RWPE2 (cell line): ENCODE measurements around the gene SOX8.

Experiments
- ATAC-seq: fragments of 200-7000 bp; cut with Tn5 transposase; 3 replicates; pipeline ENCODE4 v1.9.1; 2021; ENCODE audit warnings: low read depth
- DNase-seq: peaks from one replicate; pipeline ENCODE4 v3.0.0-alpha.2; 2020; ENCODE audit warnings: low spot score
- H3K27ac ChIP-seq: fragments of 450-650 bp; 2 replicates; pipeline ENCODE4 v1.5.1; 2017; ENCODE audit warnings: mild to moderate bottlenecking; ENCODE audit not compliant: poor library complexity, severe bottlenecking
- H3K27me3 ChIP-seq: fragments of 250-450 bp; sonication (Bioruptor Pico); 2 replicates; pipeline ENCODE4 v1.5.1; 2021; ENCODE audit warnings: mild to moderate bottlenecking, moderate library complexity; ENCODE audit not compliant: insufficient read depth, poor library complexity, severe bottlenecking
- H3K36me3 ChIP-seq: fragments of 250-450 bp; sonication (Bioruptor Pico); 2 replicates; pipeline ENCODE4 v1.5.1; 2020; ENCODE audit warnings: low read depth, mild to moderate bottlenecking, moderate library complexity
- H3K4me1 ChIP-seq: fragments of 250-450 bp; sonication (Bioruptor Pico); 2 replicates; pipeline ENCODE4 v1.5.1; 2021; ENCODE audit warnings: mild to moderate bottlenecking, moderate library complexity; ENCODE audit not compliant: insufficient read depth, poor library complexity, severe bottlenecking
- H3K4me3 ChIP-seq: fragments of 250-450 bp; sonication (Bioruptor Pico); 2 replicates; pipeline ENCODE4 v1.5.1; 2021; ENCODE audit warnings: mild to moderate bottlenecking, moderate library complexity; ENCODE audit not compliant: severe bottlenecking
- H3K9me3 ChIP-seq: fragments of 250-450 bp; sonication (Bioruptor Pico); 2 replicates; pipeline ENCODE4 v1.5.1; 2021; ENCODE audit warnings: mild to moderate bottlenecking, moderate library complexity; ENCODE audit not compliant: severe bottlenecking
- TF ChIP-seq, protein P1 (sequence below): fragments of 450-650 bp; IDR thresholded peaks from one replicate; pipeline ENCODE4 v1.5.1; 2017; ENCODE audit warnings: mild to moderate bottlenecking, moderate library complexity; ENCODE audit not compliant: poor library complexity, severe bottlenecking

Gene SOX8

GRCh38 chr16:973366-973765 is 8.2 kb upstream of the SOX8 start:
- TF ChIP-seq, protein P1, sequence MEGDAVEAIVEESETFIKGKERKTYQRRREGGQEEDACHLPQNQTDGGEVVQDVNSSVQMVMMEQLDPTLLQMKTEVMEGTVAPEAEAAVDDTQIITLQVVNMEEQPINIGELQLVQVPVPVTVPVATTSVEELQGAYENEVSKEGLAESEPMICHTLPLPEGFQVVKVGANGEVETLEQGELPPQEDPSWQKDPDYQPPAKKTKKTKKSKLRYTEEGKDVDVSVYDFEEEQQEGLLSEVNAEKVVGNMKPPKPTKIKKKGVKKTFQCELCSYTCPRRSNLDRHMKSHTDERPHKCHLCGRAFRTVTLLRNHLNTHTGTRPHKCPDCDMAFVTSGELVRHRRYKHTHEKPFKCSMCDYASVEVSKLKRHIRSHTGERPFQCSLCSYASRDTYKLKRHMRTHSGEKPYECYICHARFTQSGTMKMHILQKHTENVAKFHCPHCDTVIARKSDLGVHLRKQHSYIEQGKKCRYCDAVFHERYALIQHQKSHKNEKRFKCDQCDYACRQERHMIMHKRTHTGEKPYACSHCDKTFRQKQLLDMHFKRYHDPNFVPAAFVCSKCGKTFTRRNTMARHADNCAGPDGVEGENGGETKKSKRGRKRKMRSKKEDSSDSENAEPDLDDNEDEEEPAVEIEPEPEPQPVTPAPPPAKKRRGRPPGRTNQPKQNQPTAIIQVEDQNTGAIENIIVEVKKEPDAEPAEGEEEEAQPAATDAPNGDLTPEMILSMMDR: no peak
- H3K4me3 ChIP-seq: no peak overlapping the region
- DNase-seq (no peak), ATAC-seq (no peak)
- H3K4me1 ChIP-seq: no peaks in the 10 kb centered on the region
- H3K27me3 ChIP-seq: peaks cover 2% of the 10 kb centered on the region
- H3K27ac ChIP-seq: no peak overlapping the region
- H3K9me3 ChIP-seq: no peaks in the 10 kb centered on the region
- no peaks in the 10 kb centered on the region for H3K36me3 ChIP-seq

- H3K9me3 ChIP-seq: no peaks in the 10 kb centered on the region
- ATAC-seq (no peak), DNase-seq (no peak)
- TF ChIP-seq, protein P1: no peak
- H3K4me1 ChIP-seq: no peaks in the 10 kb centered on the region
- H3K36me3 ChIP-seq: no peaks in the 10 kb centered on the region
- no peak overlapping the region for H3K4me3 ChIP-seq
- peaks cover 8% of the 10 kb centered on the region for H3K27me3 ChIP-seq
- no peak overlapping the region for H3K27ac ChIP-seq
These were observed 7.5 kb upstream of the SOX8 start for GRCh38 chr16:974001-974601.

- H3K9me3 ChIP-seq: no peaks in the 10 kb centered on the region
These were observed 6.8 kb upstream of the SOX8 start for GRCh38 chr16:974611-975261.

GRCh38 chr16:975291-975690 is 6.3 kb upstream of the SOX8 start:
- ATAC-seq (no peak), DNase-seq (no peak)
- H3K9me3 ChIP-seq: no peaks in the 10 kb centered on the region
- TF ChIP-seq, protein P1: no peak
- H3K27ac ChIP-seq: no peak overlapping the region
- no peaks in the 10 kb centered on the region for H3K36me3 ChIP-seq
- H3K27me3 ChIP-seq: peaks cover 18% of the 10 kb centered on the region
- H3K4me3 ChIP-seq: no peak overlapping the region
- H3K4me1 ChIP-seq: no peaks in the 10 kb centered on the region

More at GRCh38 chr16:974611-975261, 6.8 kb upstream of the SOX8 start:
- DNase-seq: no peak
- Histone ChIP-seq H3K27me3 (peaks cover 12% of the 10 kb centered on the region), H3K4me1 (no peaks in the 10 kb centered on the region), H3K27ac (no peak overlapping the region), H3K4me3 (no peak overlapping the region), H3K36me3 (no peaks in the 10 kb centered on the region)
- no peak for ATAC-seq
- TF ChIP-seq, protein P1: no peak

DNA sequence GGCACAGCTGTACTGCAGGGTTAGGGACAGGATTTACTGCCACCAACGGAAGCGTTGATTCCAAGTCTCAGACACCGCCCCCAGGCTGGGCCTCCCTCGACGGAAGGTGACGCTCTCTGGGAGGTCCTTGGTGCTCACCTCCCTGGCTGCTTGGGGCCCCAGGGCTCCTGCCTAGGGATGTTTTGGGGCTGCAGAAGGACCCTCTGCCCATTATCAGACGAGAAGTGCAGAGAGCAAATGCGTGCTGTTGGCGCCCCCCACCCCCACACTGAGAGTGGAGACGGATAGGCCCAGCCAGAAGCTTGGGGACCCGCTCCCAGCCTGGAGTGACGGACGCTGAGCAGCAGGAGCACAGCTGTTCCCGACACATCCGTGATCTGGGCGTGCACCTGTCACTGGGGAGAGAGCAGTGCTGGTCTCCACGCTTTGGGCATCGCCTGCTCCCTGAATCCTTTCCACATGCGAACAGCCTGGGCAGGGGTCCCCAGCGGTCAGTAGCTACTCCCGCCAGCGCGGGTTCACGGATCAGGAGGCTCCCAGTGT is 5.1 kb upstream of the SOX8 start:
- ATAC-seq (no peak), DNase-seq (no peak)
- Histone ChIP-seq H3K4me3 (no peak overlapping the region), H3K27me3 (peaks cover 27% of the 10 kb centered on the region), H3K36me3 (no peaks in the 10 kb centered on the region), H3K4me1 (no peaks in the 10 kb centered on the region), H3K27ac (no peak overlapping the region), H3K9me3 (no peaks in the 10 kb centered on the region)
- TF ChIP-seq, protein P1: no peak
